SH-SY5Y (cell line): Measurements from ENCODE around the gene GIPC3.

Experiments used
- GATA2 ChIP-seq: IDR thresholded peaks from 2 replicates; pipeline ENCODE4 v1.6.1; 2011; ENCODE audit warnings: mild to moderate bottlenecking, low read depth, low read length
- GATA3 ChIP-seq: IDR thresholded peaks from 2 replicates; pipeline ENCODE4 v1.6.1; 2011; ENCODE audit warnings: low read depth, mild to moderate bottlenecking, low read length, moderate library complexity

DNA sequence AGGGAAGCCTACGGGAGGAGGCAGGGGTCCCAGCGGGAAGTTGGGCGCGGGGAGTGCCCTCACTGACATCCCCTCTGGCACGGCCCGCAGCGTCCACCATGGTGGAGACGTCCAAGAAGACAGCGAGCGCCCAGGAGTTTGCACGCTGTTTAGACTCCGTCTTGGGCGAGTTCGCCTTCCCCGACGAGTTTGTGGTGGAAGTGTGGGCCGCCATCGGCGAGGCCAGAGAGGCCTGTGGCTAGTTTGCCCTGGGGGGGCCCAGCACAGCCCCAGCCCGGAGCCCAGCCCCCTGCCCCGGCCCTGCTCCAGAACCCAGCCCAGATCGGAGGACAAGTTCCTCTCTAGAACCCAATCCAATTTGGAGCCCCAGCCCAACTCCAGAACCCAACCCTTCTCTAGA is 4.7 kb downstream of the GIPC3 start:
- TF ChIP-seq GATA3 (no peak), GATA2 (no peak)
